ENCODE data around the gene NUDT22. TPM values are rescaled to one million over a fixed set of nuclear protein-coding genes. Genes with fewer than 3 reads are reported as not detected.

NUDT22 gene
- total and polyA plus RNA-seq, 10 donors: 61.8 to 109 (median 78.7) TPM

- peak in 1 of 3 donors; percentile 14 for TF ChIP-seq POLR2AphosphoS5 (IDR thresholded peaks at IDR 0.05)
- no peak for TF ChIP-seq POLR2A (IDR thresholded peaks at IDR 0.05)
- no peak for TF ChIP-seq CTCF (IDR thresholded peaks at IDR 0.05 in 8 of 11, conservative IDR thresholded peaks at IDR 0.05 in 3 of 11)
- H3K4me3 ChIP-seq: no peak overlapping the region
- no peaks in the 10 kb centered on the region for H3K9me3 ChIP-seq
- no peaks in the 10 kb centered on the region for H3K27me3 ChIP-seq (replicated peaks in 1 of 7)
- intact Hi-C loops (cut with DNase I; ENCODE audit: low total_unique reads): no loop called here
- DNase-seq: peak; percentile 72
- no peak overlapping the region for H3K27ac ChIP-seq
- WGBS, 5 donors: 87 to 90% (median 88%) methylated on average over 26 to 29 of the region's 29 CpGs
- peaks cover 14 to 23% (median 19%) of the 10 kb centered on the region in 6 donors for H3K4me1 ChIP-seq
- H3K36me3 ChIP-seq: peaks cover 0 to 94% (median 59%) of the 10 kb centered on the region in 6 donors
These were observed 37.2 kb downstream of the NUDT22 start for GRCh38 chr11:64263021-64263946.

- DNase-seq: no peak
- intact Hi-C loops (cut with DNase I; ENCODE audit: low total_unique reads): no loop called here
- WGBS, 5 donors: 91 to 97% (median 96%) methylated on average over 3 to 8 of the region's 8 CpGs
- H3K27me3 ChIP-seq (replicated peaks in 1 of 7): no peaks in the 10 kb centered on the region
- peaks cover 0 to 87% (median 53%) of the 10 kb centered on the region in 6 donors for H3K36me3 ChIP-seq
- peaks cover 21 to 30% (median 25%) of the 10 kb centered on the region in 6 donors for H3K4me1 ChIP-seq
- TF ChIP-seq POLR2AphosphoS5 (IDR thresholded peaks at IDR 0.05) (no peak), CTCF (IDR thresholded peaks at IDR 0.05 in 8 of 11, conservative IDR thresholded peaks at IDR 0.05 in 3 of 11) (no peak), POLR2A (IDR thresholded peaks at IDR 0.05) (no peak)
- H3K4me3 ChIP-seq: no peak overlapping the region
- H3K27ac ChIP-seq: no peak overlapping the region
- no peaks in the 10 kb centered on the region for H3K9me3 ChIP-seq
These were observed 37.9 kb downstream of the NUDT22 start for GRCh38 chr11:64263947-64264317.

GRCh38 chr11:64264371-64264852, 38.3 kb downstream of the NUDT22 start:
- no peak for DNase-seq
- Histone ChIP-seq H3K4me3 (no peak overlapping the region), H3K4me1 (peaks cover 22 to 34% (median 27%) of the 10 kb centered on the region in 6 donors), H3K9me3 (no peaks in the 10 kb centered on the region), H3K36me3 (peaks cover 0 to 82% (median 48%) of the 10 kb centered on the region in 6 donors), H3K27me3 (replicated peaks in 1 of 7) (no peaks in the 10 kb centered on the region), H3K27ac (no peak overlapping the region)
- intact Hi-C loops (cut with DNase I; ENCODE audit: low total_unique reads): no loop called here
- TF ChIP-seq POLR2A (IDR thresholded peaks at IDR 0.05): no peak
- TF ChIP-seq CTCF (IDR thresholded peaks at IDR 0.05 in 8 of 11, conservative IDR thresholded peaks at IDR 0.05 in 3 of 11): no peak
- TF ChIP-seq POLR2AphosphoS5 (IDR thresholded peaks at IDR 0.05): no peak
- WGBS, 5 donors: 92 to 98% (median 95%) methylated on average over 5 to 10 of the region's 10 CpGs

Data from spleen (tissue), 11 donors.